CD14-positive monocyte (primary cell): ENCODE measurements around the gene SEPHS2. TPM values are rescaled to one million over a fixed set of nuclear protein-coding genes. Genes with fewer than 3 reads are reported as not detected.

Experiments
- DNase-seq, 3 donors: peaks; one replicate each; pipeline ENCODE4 v3.0.0-alpha.2; 2011 to 2022
- H2AFZ ChIP-seq: 2 replicates; pipeline ENCODE4 v1.6.0; 2012; ENCODE audit warnings: mild to moderate bottlenecking, low read depth, low read length, inconsistent platforms; ENCODE audit not compliant: insufficient read depth, poor library complexity, severe bottlenecking
- H3K27ac ChIP-seq, 2 donors: 1 replicate in 1 of 2; 2 replicates in 1 of 2; pipeline ENCODE4 v1.5.1; 2012 to 2013; ENCODE audit warnings: low read length in 2 of 2, control low read depth in 1 of 2, inconsistent platforms in 1 of 2, low read depth in 1 of 2, mild to moderate bottlenecking in 1 of 2
- H3K27me3 ChIP-seq, 2 donors: one replicate each; pipeline versions ENCODE4 v1.6.0 to v1.6.1; 2011 to 2013; ENCODE audit warnings: low read length in 2 of 2; ENCODE audit not compliant: control insufficient read depth in 2 of 2, insufficient read depth in 2 of 2
- H3K36me3 ChIP-seq, 2 donors: replicated peaks in 1 of 2; 1 replicate in 1 of 2; 2 replicates in 1 of 2; pipeline versions ENCODE4 v1.5.1 to v1.6.1; 2012 to 2013; ENCODE audit warnings: low read length in 2 of 2, control low read depth in 1 of 2, inconsistent platforms in 1 of 2, mild to moderate bottlenecking in 1 of 2; ENCODE audit not compliant: insufficient read depth in 2 of 2, control insufficient read depth in 1 of 2
- H3K4me1 ChIP-seq, 2 donors: 1 replicate in 1 of 2; 2 replicates in 1 of 2; pipeline versions ENCODE4 v1.5.1 to v1.6.1; 2012 to 2013; ENCODE audit warnings: low read length in 2 of 2, control low read depth in 1 of 2, inconsistent platforms in 1 of 2, mild to moderate bottlenecking in 1 of 2, moderate library complexity in 1 of 2; ENCODE audit not compliant: insufficient read depth in 2 of 2, control insufficient read depth in 1 of 2
- H3K4me2 ChIP-seq: replicated peaks from 2 replicates; pipeline ENCODE3; 2012; ENCODE audit warnings: low read length, moderate library complexity, mild to moderate bottlenecking; ENCODE audit not compliant: poor library complexity, severe bottlenecking; ENCODE audit errors: extremely low read depth
- H3K4me3 ChIP-seq, 3 experiments: fragments of 200-600 bp in 1 of 3; sonication (generic) in 1 of 3; replicated peaks in 1 of 3; 1 replicate in 2 of 3; 2 replicates in 1 of 3; pipeline ENCODE4 v1.5.1; 2011 to 2013; ENCODE audit warnings: low read length in 3 of 3, mild to moderate bottlenecking in 3 of 3, control low read depth in 2 of 3, low read depth in 2 of 3, inconsistent platforms in 1 of 3, moderate library complexity in 1 of 3
- H3K79me2 ChIP-seq: 2 replicates; pipeline ENCODE4 v1.6.0; 2012; ENCODE audit warnings: mild to moderate bottlenecking, control low read depth, inconsistent platforms, low read length, moderate library complexity; ENCODE audit not compliant: insufficient read depth
- H3K9ac ChIP-seq: 2 replicates; pipeline ENCODE4 v1.6.0; 2017; ENCODE audit warnings: low read length, mild to moderate bottlenecking; ENCODE audit not compliant: insufficient read depth, poor library complexity, severe bottlenecking
- H3K9me3 ChIP-seq, 2 donors: replicated peaks in 1 of 2; 1 replicate in 1 of 2; 2 replicates in 1 of 2; pipeline versions ENCODE4 v1.5.1 to v1.6.1; 2012 to 2013; ENCODE audit warnings: low read length in 2 of 2, control low read depth in 1 of 2; ENCODE audit not compliant: control insufficient read depth in 1 of 2, insufficient read depth in 1 of 2
- H4K20me1 ChIP-seq: 2 replicates; pipeline ENCODE4 v1.6.0; 2012; ENCODE audit warnings: mild to moderate bottlenecking, low read length, control low read depth, moderate library complexity; ENCODE audit not compliant: insufficient read depth
- H3K27ac Mint-ChIP-seq, 7 donors: one replicate each; pipeline ENCODE4 v1.8.0; 2020; ENCODE audit warnings: mild to moderate bottlenecking in 7 of 7, mixed read lengths in 7 of 7, moderate library complexity in 6 of 7, inconsistent platforms in 2 of 7
- H3K27me3 Mint-ChIP-seq, 3 donors: one replicate each; pipeline ENCODE4 v1.8.0; 2021 to 2022; ENCODE audit warnings: low read depth in 3 of 3, mild to moderate bottlenecking in 3 of 3, mixed read lengths in 3 of 3, moderate library complexity in 3 of 3, inconsistent platforms in 1 of 3
- H3K36me3 Mint-ChIP-seq, 2 donors: one replicate each; pipeline ENCODE4 v1.8.0; 2020; ENCODE audit warnings: mixed read lengths in 2 of 2, inconsistent platforms in 1 of 2, mild to moderate bottlenecking in 1 of 2
- H3K4me1 Mint-ChIP-seq: one replicate; pipeline ENCODE4 v1.8.0; 2020; ENCODE audit warnings: mild to moderate bottlenecking, mixed read lengths
- H3K4me3 Mint-ChIP-seq, 2 donors: one replicate each; pipeline ENCODE4 v1.8.0; 2020; ENCODE audit warnings: mild to moderate bottlenecking in 2 of 2, mixed read lengths in 2 of 2, moderate library complexity in 1 of 2
- H3K9me3 Mint-ChIP-seq, 7 donors: one replicate each; pipeline ENCODE4 v1.8.0; 2020 to 2022; ENCODE audit warnings: mixed read lengths in 7 of 7, mild to moderate bottlenecking in 6 of 7, moderate library complexity in 6 of 7, inconsistent platforms in 2 of 7
- CTCF ChIP-seq: fragments of 200-600 bp; IDR thresholded peaks from one replicate; pipeline ENCODE4 v1.8.0; 2022; ENCODE audit warnings: antibody characterized with exemption, mild to moderate bottlenecking
- WGBS: methylation state at CpG from one replicate; pipeline ENCODE4 v1.1.5; 2013; ENCODE audit warnings: missing lambda C conversion rate; ENCODE audit not compliant: insufficient coverage; 5-methylcytosine and 5-hydroxymethylcytosine counted together
- intact Hi-C, 2 donors: fragments of 100-400 bp; cut with micrococcal nuclease; formaldehyde crosslinking; loops; one replicate each; pipeline versions ENCODE4 v1.15.0 to v1.15.1; 2023
- polyA plus RNA-seq, 3 donors: library from polyadenylated mRNA; depleted of rRNA in 1 of 3; unstranded in 2 of 3; stranded (reverse) in 1 of 3; fragments of 300-500 nt in 2 of 3; fragments of >200 nt in 1 of 3; fragmentation: Illumina TruSeq in 2 of 3; gene quantifications; 1 replicate in 2 of 3; 2 replicates in 1 of 3; pipeline ENCODE4 v1.2.3, GENCODE V29; 2012 to 2021

Gene SEPHS2
- polyA plus RNA-seq, 3 donors = 12.8 to 56.4 (median 54.2) TPM

GRCh38 chr16:30484887-30485286 is 39.2 kb upstream of the SEPHS2 start:
- peaks cover 0 to 8% of the 10 kb centered on the region in 2 donors for H3K4me1 ChIP-seq
- no peaks in the 10 kb centered on the region for H3K27me3 ChIP-seq
- no peak overlapping the region for H3K27ac ChIP-seq
- Mint-ChIP-seq H3K27me3 (peaks cover 0 to 1% (median 0%) of the 10 kb centered on the region in 3 donors), H3K36me3 (peaks cover 83 to 98% of the 10 kb centered on the region in 2 donors), H3K4me3 (no peak overlapping the region), H3K9me3 (no peaks in the 10 kb centered on the region), H3K4me1 (peaks cover 11% of the 10 kb centered on the region), H3K27ac (peak overlapping the region in 1 of 7 donors; percentile 37)
- peaks cover 95 to 100% of the 10 kb centered on the region in 2 donors for H3K36me3 ChIP-seq
- peaks cover 100% of the 10 kb centered on the region for H4K20me1 ChIP-seq
- intact Hi-C loops = loop anchor here in 1 of 2 donors (5.0 kb wide), 1 partner anchor 38 kb away; the partner anchor contains the start of gene SEPHS2
- H3K9ac ChIP-seq = no peak overlapping the region
- no peak for DNase-seq
- H3K79me2 ChIP-seq = peaks cover 74% of the 10 kb centered on the region
- H2AFZ ChIP-seq = no peak overlapping the region
- H3K4me2 ChIP-seq = no peak overlapping the region
- H3K9me3 ChIP-seq = no peaks in the 10 kb centered on the region
- TF ChIP-seq CTCF = no peak
- H3K4me3 ChIP-seq = no peak overlapping the region

- Histone ChIP-seq H3K79me2 (peaks cover 84% of the 10 kb centered on the region), H3K36me3 (peaks cover 84 to 96% of the 10 kb centered on the region in 2 donors), H4K20me1 (peaks cover 100% of the 10 kb centered on the region), H3K27ac (peak overlapping the region in 1 of 2 donors; percentile 20), H3K4me1 (peaks cover 11 to 29% of the 10 kb centered on the region in 2 donors), H3K4me2 (no peak overlapping the region), H3K9me3 (no peaks in the 10 kb centered on the region), H3K9ac (no peak overlapping the region), H3K4me3 (no peak overlapping the region), H3K27me3 (no peaks in the 10 kb centered on the region), H2AFZ (no peak overlapping the region)
- no peak overlapping the region for H3K4me3 Mint-ChIP-seq
- no peak for TF ChIP-seq CTCF
- peak overlapping the region in 1 of 7 donors; percentile 87 for H3K27ac Mint-ChIP-seq
- intact Hi-C loops = loop anchor here in 1 of 2 donors (5.0 kb wide), 1 partner anchor 35 kb away; the partner anchor contains the start of gene SEPHS2
- 97% methylated on average over 3 of the region's 3 CpGs for WGBS
- H3K27me3 Mint-ChIP-seq = peaks cover 0 to 1% (median 0%) of the 10 kb centered on the region in 3 donors
- no peak for DNase-seq
- H3K4me1 Mint-ChIP-seq = peaks cover 26% of the 10 kb centered on the region
- no peaks in the 10 kb centered on the region for H3K9me3 Mint-ChIP-seq
- H3K36me3 Mint-ChIP-seq = peaks cover 73 to 94% of the 10 kb centered on the region in 2 donors
Observed at GRCh38 chr16:30482366-30482765, 36.7 kb upstream of the SEPHS2 start.
